GM21576 (cell line): ENCODE measurements around the gene YKT6.

ENCODE experiments used
- ATAC-seq: cut with Tn5 transposase; IDR thresholded peaks from one replicate; pipeline ENCODE4 v1.9.1; 2021; ENCODE audit warnings: mild to moderate bottlenecking, moderate library complexity; ENCODE audit not compliant: unreplicated experiment

YKT6 gene

DNA sequence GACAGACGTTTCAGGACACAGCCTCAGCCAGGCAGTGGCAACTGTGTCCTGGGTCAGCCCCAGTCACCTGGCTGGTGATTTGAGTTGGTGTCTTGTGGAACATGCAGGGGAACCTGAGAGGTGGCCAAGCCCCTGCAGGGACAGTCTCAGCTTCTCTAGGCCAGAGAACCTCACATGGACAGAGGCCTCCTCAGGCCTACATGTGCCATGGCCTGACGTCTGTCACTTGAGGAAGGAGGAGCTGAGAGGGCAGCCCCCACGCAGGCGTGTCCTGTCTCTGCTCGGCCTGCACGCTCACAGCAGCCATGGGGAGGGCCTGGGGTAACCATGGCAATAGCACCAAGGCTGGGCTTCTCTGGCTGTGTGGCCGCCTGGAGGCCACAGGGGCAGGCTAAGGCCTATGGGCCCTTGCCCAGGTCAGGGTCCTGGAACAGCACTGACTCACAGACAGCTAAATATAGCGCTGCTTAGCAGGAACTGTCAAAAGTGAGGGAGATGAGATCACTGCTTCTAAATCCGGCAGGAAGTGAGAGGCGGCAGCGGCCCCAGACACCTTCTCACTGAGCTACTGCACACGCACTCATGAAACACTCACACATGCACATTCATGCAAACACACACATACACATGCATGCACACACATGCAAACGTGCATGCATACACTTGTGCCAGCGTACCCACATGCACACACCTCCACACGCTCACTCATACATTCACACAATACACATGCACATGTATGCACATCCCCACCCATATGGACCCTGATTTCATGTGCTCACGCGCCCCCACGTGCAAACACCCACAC is 57.0 kb downstream of the YKT6 start:
- peak; percentile 87 for ATAC-seq

DNA sequence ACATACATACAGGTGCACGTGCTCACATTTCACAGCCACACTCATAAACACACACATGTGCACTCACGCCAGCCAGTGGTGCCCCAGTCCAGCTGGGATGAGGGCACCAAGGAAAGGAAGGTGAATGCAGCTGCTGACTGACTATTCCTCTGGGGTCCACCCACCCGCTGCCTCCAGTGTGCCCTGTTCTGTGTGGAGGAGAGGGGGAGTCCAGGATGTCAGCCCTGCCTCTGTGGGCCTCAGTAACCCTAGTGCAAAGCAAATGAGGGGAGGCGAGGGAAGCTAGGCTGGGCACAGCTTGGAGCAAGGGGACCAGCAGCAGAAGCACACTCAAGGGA is 57.6 kb downstream of the YKT6 start:
- ATAC-seq: no peak

GRCh38 chr7:44258865-44259546 is 58.2 kb downstream of the YKT6 start:
- no peak for ATAC-seq

GRCh38 chr7:44259547-44260457 is 59.0 kb downstream of the YKT6 start:
- ATAC-seq: no peak

GRCh38 chr7:44261240-44261639 is 60.5 kb downstream of the YKT6 start:
- ATAC-seq: no peak

DNA sequence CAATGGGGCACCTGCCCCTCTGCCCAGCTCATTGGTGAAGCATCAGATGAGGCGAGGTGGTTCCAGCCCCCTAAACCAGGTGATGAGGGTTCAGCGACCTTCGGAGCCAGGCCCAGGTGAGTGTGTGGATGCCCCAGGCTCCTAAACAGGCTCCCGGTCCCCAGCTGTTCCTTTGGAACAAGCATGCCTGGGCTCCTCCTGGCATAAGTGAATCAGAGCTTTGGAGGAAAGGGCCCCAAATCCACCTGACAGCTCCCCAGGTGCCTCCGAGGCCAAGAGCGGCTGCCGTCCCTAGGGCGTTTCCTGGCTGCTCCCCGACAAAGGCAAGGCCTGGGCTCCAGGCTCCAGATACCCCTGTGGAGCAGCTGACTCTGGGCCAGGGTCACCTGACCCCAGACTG is 61.3 kb downstream of the YKT6 start:
- ATAC-seq: no peak

GRCh38 chr7:44263326-44264082 is 62.7 kb downstream of the YKT6 start:
- no peak for ATAC-seq
